Left ventricle myocardium superior (tissue), 1 donor: ENCODE measurements around the gene CBY2. TPM values are rescaled to one million over a fixed set of nuclear protein-coding genes. Genes with fewer than 3 reads are reported as not detected.
"Not testable (repeated sequence)": the region's sequence is repeated elsewhere in the genome, so short reads cannot be mapped to it uniquely, and the experiment has no call there.

Experiments
- ATAC-seq: fragments of 200-7000 bp; cut with Tn5 transposase; one replicate; pipeline ENCODE4 v1.9.1; 2020; ENCODE audit warnings: mild to moderate bottlenecking, moderate library complexity
- DNase-seq: peaks from one replicate; pipeline ENCODE4 v3.0.0-alpha.2; 2020
- intact Hi-C: fragments of 100-400 bp; cut with micrococcal nuclease; formaldehyde crosslinking; loops from one replicate; pipeline ENCODE4 v1.11.0; 2022
- long read RNA-seq: library from polyadenylated mRNA; unstranded; transcript quantifications from one replicate; pipeline ENCODE4 v2.0.0, GENCODE V29; 2021
- total RNA-seq: library from RNA; stranded (reverse); fragmentation: NEBNext Ultra II Directional; extraction: Animal tissue kit (Norgen Biotek cat#: 25700); gene quantifications from one replicate; pipeline ENCODE4 v1.2.1, GENCODE V29; 2021
- donor health status: DM: no; HTN: yes; CAD: no; lungs with severe emphysema.

CBY2 gene
- total RNA-seq, result not detected
- long read RNA-seq, result 0 reads

- intact Hi-C loops, result no loop called here
- ATAC-seq, result no peak
- DNase-seq, result no peak
Measured at GRCh38 chr13:45702088-45702487, at the start of gene CBY2. TSS of gene CBY2 (plus strand) at chr13:45702320. CDS start at chr13:45702391, 71 bp downstream.

GRCh38 chr13:45654633-45655349 is 47.3 kb upstream of the CBY2 start:
- ATAC-seq (no peak), DNase-seq (no peak)
- intact Hi-C loops, result no loop called here

DNA sequence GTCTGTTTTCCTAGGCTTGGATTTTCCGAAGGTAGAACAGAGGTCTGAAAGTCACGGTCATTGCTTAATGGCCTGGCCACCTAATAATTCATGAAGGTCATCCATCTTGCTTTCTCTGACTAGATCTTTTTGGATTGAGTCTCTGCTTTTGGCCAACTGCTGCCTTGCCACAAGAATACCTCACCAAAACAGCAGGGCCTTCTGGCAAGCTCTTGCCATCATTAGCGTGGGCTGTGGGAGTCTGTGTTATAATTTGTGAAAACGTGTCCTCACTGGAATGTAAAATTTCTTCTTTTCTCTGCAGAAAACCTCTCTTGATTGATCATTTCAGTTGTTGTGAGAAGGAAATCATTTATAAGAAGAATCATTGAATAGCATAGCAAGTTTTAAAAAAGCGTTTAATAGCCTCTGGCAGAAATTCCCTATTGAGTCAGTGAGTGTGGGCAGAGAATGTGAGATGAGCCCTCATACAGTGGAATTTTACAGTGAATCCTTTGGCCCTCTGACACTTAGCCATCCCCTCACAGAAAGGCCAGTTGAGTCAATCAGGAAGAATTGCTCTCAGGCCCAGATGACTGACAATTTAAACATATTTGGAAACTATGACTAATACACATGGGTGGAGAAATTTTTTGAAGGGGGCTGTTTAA is 43.4 kb upstream of the CBY2 start:
- no peak for ATAC-seq
- intact Hi-C loops, result no loop called here

DNA sequence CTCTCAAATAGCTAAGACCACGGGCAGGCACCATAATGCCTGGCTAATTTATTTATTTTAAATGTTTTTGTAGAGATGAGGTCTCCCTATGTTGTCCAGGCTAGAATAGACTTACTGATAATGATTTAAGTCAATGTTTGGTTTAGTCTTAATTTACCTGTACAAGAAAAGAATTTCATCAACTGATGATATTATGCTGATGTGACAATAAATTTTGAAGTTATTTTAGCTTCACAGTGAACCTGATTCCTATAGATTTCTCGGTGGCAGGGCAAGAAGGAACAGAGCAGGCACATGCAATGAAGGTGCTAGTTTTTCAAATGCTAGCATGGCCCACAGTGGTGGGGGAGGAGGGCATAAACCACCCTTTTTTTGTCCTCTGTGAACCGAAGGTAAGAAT is 42.6 kb upstream of the CBY2 start:
- DNase-seq, result no peak
- intact Hi-C loops, result no loop called here
- ATAC-seq, result no peak

More for the DNA sequence above, 43.4 kb upstream of the CBY2 start:
- no peak for DNase-seq

- ATAC-seq, DNase-seq, intact Hi-C loops: not testable (repeated sequence)
Measured at GRCh38 chr13:45660458-45660857, 41.7 kb upstream of the CBY2 start.

DNA sequence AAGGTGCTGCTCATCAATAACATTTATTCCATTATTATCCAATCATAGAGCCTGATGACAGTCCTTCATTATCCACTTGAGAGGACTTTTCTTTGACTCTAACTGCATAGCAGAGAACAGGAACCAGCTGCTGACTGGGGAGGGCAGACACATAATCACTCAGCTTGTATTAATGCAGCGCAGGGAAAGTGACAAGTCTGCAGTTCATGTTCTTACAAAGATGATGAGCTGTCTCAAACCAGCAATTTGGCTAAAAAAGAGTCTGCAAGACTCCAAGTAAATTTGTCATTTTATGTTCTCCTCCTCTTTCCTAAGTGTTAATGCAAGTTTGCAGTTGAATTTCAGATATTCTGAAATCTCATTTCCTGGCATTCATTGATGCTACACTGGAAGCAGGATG is 40.0 kb upstream of the CBY2 start:
- no peak for DNase-seq
- no peak for ATAC-seq
- intact Hi-C loops, result no loop called here

DNA sequence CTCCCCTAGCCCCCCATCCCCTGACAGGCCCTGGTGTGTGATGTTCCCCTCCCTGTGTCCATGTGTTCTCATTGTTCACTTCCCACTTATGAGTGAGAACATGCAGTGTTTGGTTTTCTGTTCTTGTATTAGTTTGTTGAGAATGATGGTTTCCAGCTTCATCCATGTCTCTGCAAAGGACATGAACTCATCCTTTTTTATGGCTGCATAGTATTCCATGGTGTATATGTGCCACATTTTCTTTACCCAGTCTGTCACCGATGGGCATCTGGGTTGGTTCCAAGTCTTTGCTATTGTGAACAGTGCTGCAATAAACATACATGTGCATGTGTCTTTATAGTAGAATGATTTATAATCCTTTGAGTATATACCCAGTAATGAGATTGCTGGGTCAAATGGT is 39.2 kb upstream of the CBY2 start:
- DNase-seq, ATAC-seq, intact Hi-C loops: not testable (repeated sequence)

DNA sequence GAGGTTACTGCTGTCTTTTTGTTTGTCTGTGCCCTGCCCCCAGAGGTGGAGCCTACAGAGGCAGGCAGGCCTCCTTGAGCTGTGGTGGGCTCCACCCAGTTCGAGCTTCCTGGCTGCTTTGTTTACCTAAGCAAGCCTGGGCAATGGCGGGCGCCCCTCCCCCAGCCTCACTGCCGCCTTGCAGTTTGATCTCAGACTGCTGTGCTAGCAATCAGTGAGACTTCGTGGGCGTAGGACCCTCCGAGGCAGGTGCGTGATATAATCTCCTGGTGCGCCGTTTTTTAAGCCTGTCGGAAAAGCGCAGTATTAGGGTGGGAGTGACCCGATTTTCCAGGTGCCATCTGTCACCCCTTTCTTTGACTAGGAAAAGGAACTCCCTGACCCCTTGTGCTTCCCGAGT is 32.5 kb upstream of the CBY2 start:
- intact Hi-C loops, DNase-seq, ATAC-seq: not testable (repeated sequence)

DNA sequence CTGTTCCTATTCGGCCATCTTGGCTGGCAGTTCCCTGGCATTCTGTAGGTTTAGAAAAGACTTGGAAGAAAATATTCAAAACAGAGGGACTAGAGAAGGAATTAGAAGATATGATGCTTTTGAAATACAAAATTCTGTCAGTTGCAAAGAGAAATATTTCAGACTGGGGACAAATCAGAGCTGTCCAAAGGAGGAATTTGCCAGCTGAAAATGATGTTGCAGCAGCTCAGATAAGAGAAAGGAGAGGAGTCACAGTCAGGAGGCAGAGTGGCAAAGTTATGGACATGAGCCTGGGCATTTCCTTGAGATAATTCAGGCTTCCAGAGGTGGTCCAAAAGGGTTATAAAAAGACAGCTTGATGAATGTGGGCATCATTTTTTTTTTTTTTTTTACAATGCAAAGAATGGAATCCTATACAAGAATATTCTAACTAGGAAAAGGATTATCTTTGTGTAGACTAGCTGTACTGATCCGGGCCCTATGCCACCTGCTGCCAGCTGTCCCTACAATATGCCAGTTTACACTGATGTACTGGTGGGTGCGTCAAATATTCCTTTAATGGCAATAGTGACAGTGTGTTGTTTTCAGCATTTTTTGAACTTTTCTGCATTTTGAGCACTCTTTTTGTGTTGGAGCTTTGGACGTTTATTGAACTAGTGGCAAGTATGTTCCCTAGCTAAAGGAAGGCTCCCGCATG is 31.8 kb upstream of the CBY2 start:
- intact Hi-C loops, result no loop called here
- no peak for ATAC-seq
- no peak for DNase-seq

DNA sequence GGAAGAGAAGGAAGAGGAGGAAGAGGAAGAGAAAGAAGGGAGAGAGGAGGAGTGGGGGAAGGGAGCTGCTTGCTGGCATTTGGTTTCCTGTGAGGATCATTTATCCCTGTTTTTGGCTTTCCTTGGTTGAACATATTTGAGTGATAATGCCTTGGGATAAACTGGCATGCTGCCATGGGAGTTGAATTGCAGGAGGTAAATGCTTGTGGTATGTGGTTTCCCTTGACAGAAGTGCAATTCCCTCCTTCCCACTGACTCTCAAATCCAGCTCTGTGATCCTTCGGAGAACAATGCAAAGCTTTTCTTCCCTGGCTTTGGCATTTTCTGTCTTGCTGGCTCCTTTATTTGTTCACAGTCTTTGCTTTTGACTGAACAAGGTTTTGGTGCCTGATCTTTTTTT is 27.2 kb upstream of the CBY2 start:
- ATAC-seq (no peak), DNase-seq (no peak)
- intact Hi-C loops, result no loop called here

DNA sequence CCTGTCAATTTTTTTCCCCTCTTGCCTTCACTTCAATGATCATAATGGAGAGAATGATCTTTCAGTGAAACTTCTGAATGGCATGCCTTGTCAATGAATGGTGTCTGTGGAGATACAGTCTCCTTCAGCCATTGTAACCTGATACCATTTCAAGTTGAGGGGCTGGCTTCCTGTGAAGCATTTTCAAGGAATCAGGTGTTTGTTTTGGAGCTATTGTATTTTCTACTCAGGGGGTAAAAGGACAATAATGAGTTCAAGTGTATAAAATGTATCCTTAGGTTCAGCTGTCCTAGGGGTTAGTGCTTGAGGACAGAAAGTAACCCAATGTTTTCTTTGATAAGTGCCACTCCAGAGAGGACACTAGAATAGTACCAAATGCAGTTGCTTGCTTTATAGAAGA is 23.8 kb upstream of the CBY2 start:
- intact Hi-C loops, result no loop called here
- no peak for DNase-seq
- no peak for ATAC-seq

DNA sequence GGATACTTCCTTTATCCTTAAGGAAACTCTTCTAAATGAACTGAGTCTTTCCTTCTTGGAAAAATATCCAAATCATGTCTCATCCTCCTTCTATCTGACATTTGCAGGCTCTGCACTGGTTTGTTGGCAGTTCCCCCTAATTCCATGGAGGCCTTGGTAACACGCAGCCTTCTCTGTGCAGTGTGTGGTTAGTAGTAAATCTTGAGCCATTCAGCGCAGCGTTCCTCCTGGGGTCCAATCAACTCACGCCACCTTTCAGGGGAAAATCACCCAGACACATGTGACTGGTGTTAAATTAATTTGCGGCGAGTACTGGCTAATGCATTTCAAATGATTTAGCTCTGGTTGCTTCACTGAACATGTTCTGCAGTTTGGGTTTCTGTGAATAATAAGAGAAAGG is 21.0 kb upstream of the CBY2 start:
- ATAC-seq (no peak), DNase-seq (no peak)
- intact Hi-C loops, result loop anchor here (10.0 kb wide), 1 partner anchor 1326 kb away; no protein-coding TSS in a partner anchor

DNA sequence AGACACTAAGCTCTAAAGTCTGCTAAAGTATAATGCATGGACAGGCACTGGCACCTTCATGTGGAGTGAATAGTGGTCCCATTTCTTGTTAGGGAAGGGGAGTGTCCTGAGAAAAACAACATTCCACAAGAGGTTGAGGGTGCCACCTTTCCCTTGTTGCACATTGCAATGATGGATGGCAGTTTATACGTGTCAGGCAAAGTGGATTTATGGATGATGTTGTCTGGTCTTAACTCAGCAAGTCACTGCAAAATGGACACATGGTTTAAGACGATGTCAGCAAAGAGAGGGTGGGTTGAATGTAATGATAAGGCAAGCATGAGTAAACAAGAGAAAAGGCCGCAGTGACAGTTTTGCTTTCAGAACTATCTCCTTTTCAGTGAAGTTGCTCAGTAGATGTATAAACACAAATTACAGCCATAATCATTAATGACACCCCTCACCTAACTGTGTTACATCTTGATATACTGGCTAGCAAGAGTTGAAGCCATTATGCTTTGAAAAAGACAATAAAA is 19.6 kb upstream of the CBY2 start:
- ATAC-seq (no peak), DNase-seq (no peak)
- intact Hi-C loops, result loop anchor here (10.0 kb wide), 1 partner anchor 1328 kb away; no protein-coding TSS in a partner anchor

DNA sequence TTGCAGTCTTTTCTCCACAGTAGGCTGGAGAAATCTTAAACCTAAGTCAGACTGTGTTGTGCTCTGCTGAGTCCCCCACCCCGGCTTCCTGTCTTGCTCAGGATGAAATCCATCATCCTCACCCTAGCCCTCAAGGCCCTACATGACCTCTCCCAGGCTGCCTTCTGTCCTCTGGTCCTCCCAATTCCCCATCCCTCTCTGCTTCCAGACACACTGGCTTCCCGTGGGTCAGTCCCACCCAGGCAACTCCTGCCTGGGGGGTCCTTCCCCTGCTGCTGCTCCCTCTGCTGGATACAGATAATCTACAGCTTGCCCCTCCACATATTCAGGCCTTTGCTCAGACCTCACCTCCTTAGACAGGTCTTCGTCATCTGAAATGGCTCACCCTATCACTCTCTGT is 18.4 kb upstream of the CBY2 start:
- DNase-seq, result no peak
- no peak for ATAC-seq
- intact Hi-C loops, result loop anchor here (10.0 kb wide), 1 partner anchor 1329 kb away; no protein-coding TSS in a partner anchor

- DNase-seq (no peak), ATAC-seq (no peak)
- intact Hi-C loops, result loop anchor here (10.0 kb wide), 1 partner anchor 1334 kb away; no protein-coding TSS in a partner anchor
Measured at GRCh38 chr13:45688577-45688976, 13.5 kb upstream of the CBY2 start.

DNA sequence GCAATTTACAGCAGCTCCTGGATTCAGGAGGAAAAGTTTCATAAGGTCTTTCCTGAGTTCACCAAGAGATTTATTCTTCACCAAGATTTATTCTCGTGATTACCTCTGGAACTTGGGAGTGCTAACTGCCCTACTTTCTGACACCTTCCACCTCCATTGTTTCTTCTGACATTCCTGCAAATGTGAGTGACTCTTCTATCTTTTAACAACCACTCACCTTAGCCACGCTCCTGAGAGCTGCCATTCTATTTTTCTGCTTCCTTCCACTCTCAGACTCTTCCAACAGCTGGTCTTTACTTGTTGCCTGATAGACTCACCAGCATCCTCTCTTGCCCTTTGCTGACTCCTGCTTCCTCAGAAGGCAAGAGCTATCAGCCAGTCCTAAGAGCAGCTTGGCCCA is 11.5 kb upstream of the CBY2 start:
- no peak for ATAC-seq
- DNase-seq, result no peak
- intact Hi-C loops, result no loop called here

DNA sequence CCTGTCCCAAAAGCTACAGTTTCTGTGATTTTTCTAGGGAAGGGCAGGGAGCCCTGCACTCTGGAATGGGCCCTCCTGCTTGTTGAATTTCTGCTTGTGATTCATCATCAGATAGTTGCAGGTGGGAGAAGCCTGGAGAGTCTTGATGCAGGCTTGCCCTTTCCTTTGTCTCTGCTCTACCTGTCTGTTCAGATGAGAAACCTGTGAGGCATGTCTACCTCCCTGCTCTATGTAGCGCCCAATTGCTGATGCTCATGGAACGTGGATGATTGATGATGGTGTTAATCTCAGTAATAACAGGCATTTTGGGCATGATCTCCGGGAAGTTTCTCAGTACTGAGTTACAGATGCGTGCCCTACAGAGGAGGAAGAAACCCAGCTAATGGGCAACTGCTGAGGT is 10.9 kb upstream of the CBY2 start:
- DNase-seq (no peak), ATAC-seq (no peak)
- intact Hi-C loops, result no loop called here

GRCh38 chr13:45691667-45692066 is 10.5 kb upstream of the CBY2 start:
- DNase-seq (no peak), ATAC-seq (no peak)
- intact Hi-C loops, result no loop called here

- DNase-seq, result no peak
- intact Hi-C loops, result no loop called here
- no peak for ATAC-seq
Measured at GRCh38 chr13:45695198-45695730, 6.9 kb upstream of the CBY2 start.
